ENCODE data around the gene SPTBN1. TPM values are rescaled to one million over a fixed set of nuclear protein-coding genes. Genes with fewer than 3 reads are reported as not detected.

SPTBN1 gene
- total and polyA plus RNA-seq, 8 donors: 28.7 to 475 (median 193) TPM

- peaks cover 0 to 5% (median 0%) of the 10 kb centered on the region in 4 donors for H3K9me3 ChIP-seq
- no peak for DNase-seq
- no peak overlapping the region for H3K27ac ChIP-seq
- TF ChIP-seq POLR2A (IDR thresholded peaks at IDR 0.05) (no peak), POLR2AphosphoS5 (IDR thresholded peaks at IDR 0.05) (no peak), EP300 (IDR thresholded peaks at IDR 0.05) (no peak), CTCF (IDR thresholded peaks at IDR 0.05) (no peak)
- H3K4me1 ChIP-seq: peaks cover 0 to 11% (median 2%) of the 10 kb centered on the region in 4 donors
- no peak overlapping the region for H3K4me3 ChIP-seq
- H3K27me3 ChIP-seq: no peaks in the 10 kb centered on the region
- 52 to 86% (median 59%) methylated on average over 2 of the region's 2 CpGs for WGBS, 5 donors
- intact Hi-C loops (cut with DNase I; ENCODE audit: low total_unique reads): no loop called here
- H3K36me3 ChIP-seq: no peaks in the 10 kb centered on the region
Observed at GRCh38 chr2:54423213-54423612, 32.9 kb upstream of the SPTBN1 start.

DNA sequence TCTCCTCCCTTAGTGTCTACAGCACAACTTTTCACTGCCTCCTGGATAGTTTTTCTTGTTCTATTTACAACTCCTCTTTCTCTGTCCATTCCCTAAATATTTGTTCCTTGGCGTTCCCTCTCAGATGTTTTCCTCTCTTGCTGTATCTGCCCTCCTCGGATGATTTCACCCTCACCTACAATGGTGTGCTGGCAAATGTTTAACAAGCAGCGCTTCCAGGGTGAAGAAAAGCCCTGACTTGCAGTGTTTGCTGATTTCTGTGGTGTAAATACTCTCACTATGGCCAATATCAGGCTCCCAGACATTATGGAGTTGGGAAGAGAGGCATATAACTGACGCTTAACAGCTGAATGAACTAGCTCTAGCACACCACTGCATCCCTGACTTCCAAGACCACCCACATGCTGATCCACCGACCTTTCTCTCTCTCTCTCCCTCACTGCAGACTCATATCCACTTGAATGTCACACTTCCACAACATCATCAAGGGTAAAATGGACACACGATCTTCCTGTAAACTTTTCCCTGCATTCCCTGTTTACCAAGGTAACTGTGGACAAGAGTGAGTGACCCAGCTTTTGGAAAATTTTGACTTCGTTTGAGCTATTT lies 31.5 kb upstream of the SPTBN1 start:
- TF ChIP-seq CTCF (IDR thresholded peaks at IDR 0.05) (no peak), POLR2AphosphoS5 (IDR thresholded peaks at IDR 0.05) (no peak), POLR2A (IDR thresholded peaks at IDR 0.05) (no peak), EP300 (IDR thresholded peaks at IDR 0.05) (no peak)
- Histone ChIP-seq H3K4me1 (peaks cover 2 to 22% (median 13%) of the 10 kb centered on the region in 4 donors), H3K27me3 (no peaks in the 10 kb centered on the region), H3K27ac (no peak overlapping the region), H3K4me3 (no peak overlapping the region), H3K9me3 (peaks cover 0 to 5% (median 0%) of the 10 kb centered on the region in 4 donors), H3K36me3 (no peaks in the 10 kb centered on the region)
- WGBS, 5 donors: 61 to 71% (median 64%) methylated on average over 7 of the region's 7 CpGs
- DNase-seq: no peak
- intact Hi-C loops (cut with DNase I; ENCODE audit: low total_unique reads): no loop called here

DNA sequence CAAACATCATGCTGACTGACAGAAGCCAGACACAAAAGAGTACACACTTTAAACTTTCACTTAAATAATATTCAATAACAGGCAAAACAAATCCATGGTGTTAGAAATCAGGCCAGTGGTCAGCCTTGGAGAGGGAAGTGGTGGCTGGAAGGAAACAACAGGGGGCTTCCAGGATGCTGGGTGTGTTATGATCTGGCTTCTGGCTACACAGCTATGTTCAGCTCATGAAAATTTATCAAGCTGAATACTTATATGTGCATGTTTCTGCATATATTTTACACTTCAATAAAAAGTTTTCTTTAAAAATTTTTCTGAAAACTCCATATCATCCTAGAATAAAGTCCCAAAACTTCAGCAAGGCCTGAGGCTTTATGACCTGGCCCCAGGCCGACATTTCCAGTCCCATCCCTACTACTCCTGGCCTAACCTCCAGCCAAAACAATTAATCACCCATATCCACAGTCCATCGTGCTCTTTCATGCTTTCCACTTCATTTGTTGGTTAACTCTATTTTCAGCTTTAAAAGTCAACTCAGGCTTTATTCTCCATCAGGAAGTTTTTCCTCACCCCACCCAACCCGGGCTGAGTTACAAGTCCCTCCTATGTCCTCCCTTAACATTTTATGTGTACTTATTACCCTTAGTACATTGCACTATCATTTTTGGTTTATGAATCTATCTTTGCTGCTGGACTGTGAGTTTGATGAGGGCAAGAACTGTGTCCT lies 27.9 kb upstream of the SPTBN1 start:
- TF ChIP-seq CTCF (IDR thresholded peaks at IDR 0.05): no peak
- no peak for TF ChIP-seq POLR2A (IDR thresholded peaks at IDR 0.05)
- TF ChIP-seq EP300 (IDR thresholded peaks at IDR 0.05): no peak
- TF ChIP-seq POLR2AphosphoS5 (IDR thresholded peaks at IDR 0.05): no peak
- no peaks in the 10 kb centered on the region for H3K36me3 ChIP-seq
- peak overlapping the region in 1 of 5 donors; percentile 39 for H3K27ac ChIP-seq
- intact Hi-C loops (cut with DNase I; ENCODE audit: low total_unique reads): no loop called here
- peak in 1 of 2 donors; percentile 63 for DNase-seq
- H3K4me3 ChIP-seq: no peak overlapping the region
- 17 to 22% (median 20%) methylated on average over 3 of the region's 3 CpGs for WGBS, 5 donors
- H3K4me1 ChIP-seq: peaks cover 9 to 45% (median 27%) of the 10 kb centered on the region in 4 donors
- no peaks in the 10 kb centered on the region for H3K9me3 ChIP-seq
- no peaks in the 10 kb centered on the region for H3K27me3 ChIP-seq

DNA sequence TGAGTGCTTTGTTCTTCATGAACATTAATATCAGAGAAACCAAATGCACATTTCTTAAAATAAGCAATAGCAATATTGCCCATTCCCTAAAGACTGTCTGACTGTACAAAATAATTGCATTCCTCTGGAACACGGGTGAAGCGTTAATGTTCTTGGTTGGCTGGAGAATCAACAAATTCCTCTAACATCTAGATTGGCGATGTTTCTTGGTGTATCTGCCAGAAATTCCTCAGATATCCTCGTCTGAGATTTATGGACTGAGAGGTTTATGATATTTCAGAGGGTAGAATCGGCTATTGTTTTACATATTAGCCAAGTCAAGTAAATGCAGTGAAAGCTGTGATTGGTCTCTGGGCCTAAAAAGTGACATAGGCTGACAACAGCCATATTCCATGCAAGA lies 27.1 kb upstream of the SPTBN1 start:
- intact Hi-C loops (cut with DNase I; ENCODE audit: low total_unique reads): no loop called here
- 25 to 55% (median 41%) methylated on average over 5 of the region's 5 CpGs for WGBS, 5 donors
- no peaks in the 10 kb centered on the region for H3K27me3 ChIP-seq
- TF ChIP-seq POLR2A (IDR thresholded peaks at IDR 0.05) (no peak), CTCF (IDR thresholded peaks at IDR 0.05) (no peak), POLR2AphosphoS5 (IDR thresholded peaks at IDR 0.05) (no peak)
- peaks cover 9 to 45% (median 27%) of the 10 kb centered on the region in 4 donors for H3K4me1 ChIP-seq
- peak overlapping the region in 3 of 5 donors; percentile 54 to 65 (median 57) for H3K27ac ChIP-seq
- no peaks in the 10 kb centered on the region for H3K9me3 ChIP-seq
- H3K4me3 ChIP-seq: no peak overlapping the region
- peak in 1 of 2 donors; percentile 60 for DNase-seq
- no peaks in the 10 kb centered on the region for H3K36me3 ChIP-seq

Data from stomach (tissue), 9 donors.